Stomach (tissue), 9 donors: Measurements from ENCODE around the gene CEL. TPM values are rescaled to one million over a fixed set of nuclear protein-coding genes. Genes with fewer than 3 reads are reported as not detected.

Source experiments
- DNase-seq, 2 donors: peaks; one replicate each; pipeline versions ENCODE4 v3.0.0 to v3.0.0-alpha.2; 2013 to 2019
- H3K27ac ChIP-seq, 5 donors: fragments of 200-600 bp in 4 of 5; sonication (generic) in 4 of 5; one replicate each; pipeline ENCODE4 v1.5.1; 2013 to 2019; ENCODE audit warnings: mild to moderate bottlenecking in 1 of 5, moderate library complexity in 1 of 5
- H3K27me3 ChIP-seq, 3 donors: fragments of 200-600 bp; sonication (generic); one replicate each; pipeline ENCODE4 v1.5.1; 2017 to 2019; ENCODE audit warnings: mixed run types in 1 of 3
- H3K36me3 ChIP-seq, 4 donors: fragments of 200-600 bp; sonication (generic); 1 replicate in 3 of 4; 2 replicates in 1 of 4; pipeline ENCODE4 v1.5.1; 2016 to 2019
- H3K4me1 ChIP-seq, 4 donors: fragments of 200-600 bp; sonication (generic); one replicate each; pipeline ENCODE4 v1.5.1; 2016 to 2019
- H3K4me3 ChIP-seq, 4 donors: fragments of 200-600 bp; sonication (generic) in 3 of 4; one replicate each; pipeline ENCODE4 v1.5.1; 2016 to 2019; ENCODE audit warnings: mild to moderate bottlenecking in 1 of 4
- H3K9me3 ChIP-seq, 4 donors: fragments of 200-600 bp; sonication (generic); one replicate each; pipeline ENCODE4 v1.5.1; 2016 to 2019
- CTCF ChIP-seq, 7 experiments: fragments of 450-650 bp in 4 of 7; fragments of 200-600 bp in 3 of 7; sonication (generic) in 3 of 7; IDR thresholded peaks; one replicate each; pipeline ENCODE4 v1.5.1; 2016 to 2019; ENCODE audit warnings: antibody characterized with exemption in 7 of 7, control low read depth in 2 of 7, mild to moderate bottlenecking in 1 of 7
- EP300 ChIP-seq: sonication (generic); formaldehyde crosslinking; IDR thresholded peaks from one replicate; pipeline ENCODE4 v1.6.1; 2017; ENCODE audit warnings: antibody characterized with exemption
- POLR2A ChIP-seq, 4 donors: fragments of 450-650 bp; IDR thresholded peaks; one replicate each; pipeline ENCODE4 v1.6.1; 2016; ENCODE audit warnings: antibody characterized with exemption in 4 of 4, control low read depth in 2 of 4, mild to moderate bottlenecking in 1 of 4, moderate library complexity in 1 of 4
- POLR2AphosphoS5 ChIP-seq, 3 donors: sonication (generic); formaldehyde crosslinking; IDR thresholded peaks; one replicate each; pipeline ENCODE4 v1.6.1; 2016; ENCODE audit warnings: antibody characterized with exemption in 3 of 3
- WGBS, 5 donors: extraction: QIAGEN DNeasy Blood & Tissue Kit in 3 of 5; methylation state at CpG; one replicate each; pipeline versions ENCODE4 v1.1.5 to v1.1.7; 2013 to 2018; 5-methylcytosine and 5-hydroxymethylcytosine counted together
- intact Hi-C: fragments of 100-400 bp; cut with DNase I; formaldehyde crosslinking; loops from one replicate; pipeline ENCODE4 v1.15.1; 2023; ENCODE audit warnings: low total_unique reads
- polyA plus RNA-seq, 3 donors: library from polyadenylated mRNA; stranded (reverse); fragments of 200-250 nt; gene quantifications; one replicate each; pipeline ENCODE4 v1.2.3, GENCODE V29; 2013
- total RNA-seq, 5 donors: library from RNA; depleted of rRNA; stranded (reverse); fragments of >200 nt; gene quantifications; one replicate each; pipeline versions ENCODE4 v1.1.0 to v1.2.3, GENCODE V29; 2014 to 2016
- donor health status: healthy with polysubstance abuse.
- donor health status: Bipolar disorder and iron deficiency.
- donor health status: healthy.

The CEL gene
- total and polyA plus RNA-seq, 8 donors = 1.2 to 9.9 (median 2.0) TPM; not detected in 3

GRCh38 chr9:133031496-133031911 is 30.3 kb upstream of the CEL start:
- TF ChIP-seq EP300 (no peak), POLR2A (IDR thresholded peaks at IDR 0.05) (no peak), POLR2AphosphoS5 (IDR thresholded peaks at IDR 0.05) (no peak), CTCF (IDR thresholded peaks at IDR 0.05) (no peak)
- Histone ChIP-seq H3K27me3 (no peaks in the 10 kb centered on the region), H3K27ac (peak overlapping the region in 4 of 5 donors; percentile 89 to 97 (median 92)), H3K4me1 (peaks cover 18 to 65% (median 48%) of the 10 kb centered on the region in 4 donors), H3K4me3 (peak overlapping the region; percentile 69 to 94 (median 84)), H3K9me3 (no peaks in the 10 kb centered on the region), H3K36me3 (peaks cover 0 to 13% (median 5%) of the 10 kb centered on the region in 4 donors)
- no peak for DNase-seq
- 58 to 66% (median 60%) methylated on average over 10 of the region's 10 CpGs for WGBS, 5 donors
- intact Hi-C loops = no loop called here

- intact Hi-C loops = no loop called here
- no peak for TF ChIP-seq CTCF (IDR thresholded peaks at IDR 0.05)
- TF ChIP-seq POLR2AphosphoS5 (IDR thresholded peaks at IDR 0.05) = no peak
- TF ChIP-seq EP300 = no peak
- TF ChIP-seq POLR2A (IDR thresholded peaks at IDR 0.05) = no peak
- Histone ChIP-seq H3K27me3 (no peaks in the 10 kb centered on the region), H3K4me1 (peaks cover 18 to 65% (median 48%) of the 10 kb centered on the region in 4 donors), H3K36me3 (peaks cover 0 to 13% (median 6%) of the 10 kb centered on the region in 4 donors), H3K9me3 (no peaks in the 10 kb centered on the region), H3K27ac (no peak overlapping the region), H3K4me3 (peak overlapping the region in 2 of 4 donors; percentile 69 to 92)
- no peak for DNase-seq
- 77 to 88% (median 84%) methylated on average over 10 of the region's 10 CpGs for WGBS, 5 donors
Observed at GRCh38 chr9:133032171-133032570, 29.6 kb upstream of the CEL start.

- Histone ChIP-seq H3K27ac (no peak overlapping the region), H3K4me1 (peaks cover 11 to 48% (median 33%) of the 10 kb centered on the region in 4 donors), H3K4me3 (no peak overlapping the region), H3K9me3 (no peaks in the 10 kb centered on the region), H3K27me3 (no peaks in the 10 kb centered on the region), H3K36me3 (peaks cover 4 to 13% (median 6%) of the 10 kb centered on the region in 4 donors)
- TF ChIP-seq CTCF (IDR thresholded peaks at IDR 0.05) = no peak
- TF ChIP-seq POLR2A (IDR thresholded peaks at IDR 0.05) = no peak
- no peak for TF ChIP-seq EP300
- TF ChIP-seq POLR2AphosphoS5 (IDR thresholded peaks at IDR 0.05) = no peak
- intact Hi-C loops = no loop called here
- no peak for DNase-seq
- 77 to 86% (median 83%) methylated on average over 6 of the region's 6 CpGs for WGBS, 5 donors
Observed at GRCh38 chr9:133035669-133036068, 26.1 kb upstream of the CEL start.

- DNase-seq = no peak
- WGBS, 5 donors = 90 to 95% (median 93%) methylated on average over 24 to 25 of the region's 25 CpGs
- intact Hi-C loops = no loop called here
- peaks cover 19 to 31% (median 22%) of the 10 kb centered on the region in 4 donors for H3K36me3 ChIP-seq
- H3K27ac ChIP-seq = no peak overlapping the region
- TF ChIP-seq POLR2AphosphoS5 (IDR thresholded peaks at IDR 0.05) (no peak), EP300 (no peak), CTCF (IDR thresholded peaks at IDR 0.05) (no peak), POLR2A (IDR thresholded peaks at IDR 0.05) (no peak)
- H3K4me3 ChIP-seq = no peak overlapping the region
- peaks cover 0 to 30% (median 15%) of the 10 kb centered on the region in 4 donors for H3K4me1 ChIP-seq
- no peaks in the 10 kb centered on the region for H3K9me3 ChIP-seq
- H3K27me3 ChIP-seq = no peaks in the 10 kb centered on the region
Observed at GRCh38 chr9:133037775-133038515, 23.8 kb upstream of the CEL start.
